Measurements from ENCODE around the gene SLC4A9. TPM values are rescaled to one million over a fixed set of nuclear protein-coding genes. Genes with fewer than 3 reads are reported as not detected.

Gene SLC4A9
- total and polyA plus RNA-seq, 2 donors (not counting 1 experiment from before 2014, with no cell fraction given), result 0.10 TPM; not detected in 1

- no peak for ATAC-seq (ENCODE audit: low read depth)
- ChIA-PET POLR2A (no interaction called here), CTCF (interaction anchor here (0.6 to 18.0 kb wide), 7 partner anchors 12 to 1361 kb away, joined by 3 to 594 read pairs (median 3); partner anchors contain the start of gene SLC4A9)
- no peaks in the 10 kb centered on the region for H3K79me2 ChIP-seq (ENCODE audit: control insufficient read depth, insufficient read depth, low read length)
- H3K9me3 ChIP-seq (ENCODE audit: control extremely low read depth in 1 of 3, control insufficient read depth in 2 of 3, insufficient read depth in 1 of 3, low read length in 2 of 3), result no peaks in the 10 kb centered on the region
- no peak overlapping the region for H3K27ac ChIP-seq (ENCODE audit: low read length in 2 of 2)
- no peak overlapping the region for H3K4me2 ChIP-seq (replicated peaks; ENCODE audit: low read depth, low read length, poor library complexity, severe bottlenecking)
- DNase-seq, result no peak
- no peak overlapping the region for H3K27ac Mint-ChIP-seq
- peaks cover 9% of the 10 kb centered on the region for H3K27me3 Mint-ChIP-seq
- H3K36me3 ChIP-seq (replicated peaks in 1 of 2; ENCODE audit: control extremely low read depth in 1 of 2, control insufficient read depth in 1 of 2, extremely low read depth in 1 of 2, insufficient read depth in 2 of 2, low read length in 1 of 2), result no peaks in the 10 kb centered on the region
- H3K4me3 Mint-ChIP-seq, result no peak overlapping the region
- no peak overlapping the region for H3K4me3 ChIP-seq (ENCODE audit: control extremely low read depth in 1 of 5, extremely low read depth in 1 of 5, insufficient read depth in 1 of 5, low read depth in 2 of 5, low read length in 4 of 5)
- H3K27me3 ChIP-seq (replicated peaks in 1 of 4; ENCODE audit: control extremely low read depth in 1 of 4, control insufficient read depth in 3 of 4, insufficient read depth in 4 of 4, low read length in 3 of 4), result peaks cover 0 to 16% (median 0%) of the 10 kb centered on the region in 4 experiments
- H2AFZ ChIP-seq (ENCODE audit: insufficient read depth, low read depth, low read length, poor library complexity, severe bottlenecking), result no peak overlapping the region
- TF ChIP-seq CTCF (IDR thresholded peaks at IDR 0.05) (no peak), EZH2 (IDR thresholded peaks at IDR 0.05; ENCODE audit: borderline replicate concordance, insufficient read depth, low read depth, low read length, poor library complexity, severe bottlenecking) (no peak)
- intact Hi-C loops (cut with micrococcal nuclease), result loop anchor here (5.0 kb wide), 1 partner anchor 47 kb away; the partner anchor contains the start of gene PFDN1
- no peak overlapping the region for H3K9ac ChIP-seq (ENCODE audit: low read length)
- H3K4me1 ChIP-seq (ENCODE audit: control insufficient read depth in 2 of 2, insufficient read depth in 2 of 2, low read length in 2 of 2), result peaks cover 27 to 40% of the 10 kb centered on the region in 2 donors
- 96% methylated on average over 2 of the region's 2 CpGs for WGBS (ENCODE audit: insufficient coverage)
- H3K9me3 Mint-ChIP-seq (ENCODE audit: insufficient read depth), result no peaks in the 10 kb centered on the region
- H3K4me1 Mint-ChIP-seq, result peaks cover 34% of the 10 kb centered on the region
- H4K20me1 ChIP-seq (ENCODE audit: control insufficient read depth, insufficient read depth, low read length, poor library complexity, severe bottlenecking), result no peaks in the 10 kb centered on the region
These were observed 10.8 kb upstream of the SLC4A9 start for GRCh38 chr5:140349244-140349643.

- H3K36me3 ChIP-seq (replicated peaks in 1 of 2; ENCODE audit: control extremely low read depth in 1 of 2, control insufficient read depth in 1 of 2, extremely low read depth in 1 of 2, insufficient read depth in 2 of 2, low read length in 1 of 2), result no peaks in the 10 kb centered on the region
- H4K20me1 ChIP-seq (ENCODE audit: control insufficient read depth, insufficient read depth, low read length, poor library complexity, severe bottlenecking), result no peaks in the 10 kb centered on the region
- peaks cover 26 to 30% of the 10 kb centered on the region in 2 donors for H3K4me1 ChIP-seq (ENCODE audit: control insufficient read depth in 2 of 2, insufficient read depth in 2 of 2, low read length in 2 of 2)
- no peak overlapping the region for H3K4me3 Mint-ChIP-seq
- CTCF ChIA-PET, result interaction anchor here (0.6 to 18.0 kb wide), 25 partner anchors 8 to 370 kb away, joined by 3 to 594 read pairs (median 4); partner anchors contain the start of genes CD14, HARS1, HARS2 and IK
- TF ChIP-seq CTCF (IDR thresholded peaks at IDR 0.05) (peak; percentile 93), EZH2 (IDR thresholded peaks at IDR 0.05; ENCODE audit: borderline replicate concordance, insufficient read depth, low read depth, low read length, poor library complexity, severe bottlenecking) (no peak)
- peaks cover 25% of the 10 kb centered on the region for H3K4me1 Mint-ChIP-seq
- peak; percentile 76 for ATAC-seq (ENCODE audit: low read depth)
- no peaks in the 10 kb centered on the region for H3K9me3 ChIP-seq (ENCODE audit: control extremely low read depth in 1 of 3, control insufficient read depth in 2 of 3, insufficient read depth in 1 of 3, low read length in 2 of 3)
- H3K9me3 Mint-ChIP-seq (ENCODE audit: insufficient read depth), result no peaks in the 10 kb centered on the region
- DNase-seq, result peak; percentile 82
- WGBS (ENCODE audit: insufficient coverage), result 0% methylated on average over 1 of the region's 5 CpGs
- no peak overlapping the region for H3K4me3 ChIP-seq (ENCODE audit: control extremely low read depth in 1 of 5, extremely low read depth in 1 of 5, insufficient read depth in 1 of 5, low read depth in 2 of 5, low read length in 4 of 5)
- peaks cover 9% of the 10 kb centered on the region for H3K27me3 Mint-ChIP-seq
- H3K79me2 ChIP-seq (ENCODE audit: control insufficient read depth, insufficient read depth, low read length), result no peaks in the 10 kb centered on the region
- peak overlapping the region; percentile 3 for H3K4me2 ChIP-seq (replicated peaks; ENCODE audit: low read depth, low read length, poor library complexity, severe bottlenecking)
- intact Hi-C loops (cut with micrococcal nuclease), result loop anchor here (1.0 to 5.0 kb wide), 3 partner anchors 107 to 279 kb away; no protein-coding TSS in a partner anchor
- H3K9ac ChIP-seq (ENCODE audit: low read length), result no peak overlapping the region
- no peak overlapping the region for H3K27ac ChIP-seq (ENCODE audit: low read length in 2 of 2)
- POLR2A ChIA-PET, result interaction anchor here (0.6 kb wide), 1 partner anchor 23 kb away, joined by 14 read pairs; no protein-coding TSS in a partner anchor
- H3K27ac Mint-ChIP-seq, result no peak overlapping the region
- H2AFZ ChIP-seq (ENCODE audit: insufficient read depth, low read depth, low read length, poor library complexity, severe bottlenecking), result no peak overlapping the region
- peaks cover 0 to 12% (median 0%) of the 10 kb centered on the region in 4 experiments for H3K27me3 ChIP-seq (replicated peaks in 1 of 4; ENCODE audit: control extremely low read depth in 1 of 4, control insufficient read depth in 3 of 4, insufficient read depth in 4 of 4, low read length in 3 of 4)
These were observed 8.2 kb upstream of the SLC4A9 start for GRCh38 chr5:140351609-140352334.

All from B cell (primary cell).